ENCODE results near the gene KIAA0513.

Gene KIAA0513

DNA sequence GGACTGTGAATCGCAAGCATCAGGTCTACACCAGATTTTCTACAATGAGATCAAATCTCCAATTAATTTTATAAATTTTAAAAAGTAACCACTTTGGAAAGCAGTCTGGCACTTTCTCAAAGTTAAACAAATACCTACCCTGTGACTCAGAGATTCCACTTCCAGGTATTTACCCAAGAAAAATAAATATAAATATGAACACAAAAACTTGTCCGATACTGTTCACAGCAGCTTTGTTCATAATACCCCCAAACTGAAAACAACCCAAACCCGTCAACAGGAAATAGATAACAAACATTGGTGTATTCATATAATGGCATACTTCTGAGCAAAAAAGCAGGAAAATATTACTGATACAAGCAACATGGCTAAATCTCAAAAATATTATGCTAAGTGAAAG is 28.4 kb upstream of the KIAA0513 start:
- TF ChIP-seq GATA2 (IDR thresholded peaks at IDR 0.05; ENCODE audit: low read depth, low read length) (no peak), GATA3 (IDR thresholded peaks at IDR 0.05; ENCODE audit: low read depth, low read length) (no peak)

DNA sequence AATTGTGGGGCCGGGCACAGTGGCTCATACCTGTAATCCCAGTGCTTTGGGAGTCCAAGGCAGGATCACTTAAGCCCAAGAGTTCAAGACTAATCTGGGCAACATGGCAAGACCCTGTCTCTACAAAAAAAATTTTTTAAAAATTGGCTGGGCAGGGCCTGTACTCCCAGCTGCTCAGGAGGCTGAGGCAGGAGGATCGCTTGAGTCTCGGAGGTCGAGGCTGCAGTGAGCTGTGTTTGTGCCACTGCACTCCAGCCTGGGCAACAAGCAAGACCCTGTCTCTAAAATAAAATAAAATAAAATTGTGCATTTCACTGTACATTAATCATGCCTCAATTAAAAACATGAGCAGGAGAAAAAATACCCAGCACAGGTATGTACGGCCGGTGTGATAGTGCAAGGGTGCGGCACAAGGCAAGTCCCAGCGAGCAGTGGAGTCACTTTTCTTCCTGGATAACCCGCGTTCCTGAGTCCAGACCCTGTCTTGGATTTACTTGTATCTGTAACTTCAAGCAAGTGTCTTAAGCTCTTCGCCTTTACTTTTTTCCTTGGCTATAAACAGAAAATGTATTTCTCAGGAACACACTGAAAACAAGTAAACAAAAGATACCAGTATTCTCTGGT is 27.6 kb upstream of the KIAA0513 start:
- TF ChIP-seq GATA2 (IDR thresholded peaks at IDR 0.05; ENCODE audit: low read depth, low read length), result no peak

DNA sequence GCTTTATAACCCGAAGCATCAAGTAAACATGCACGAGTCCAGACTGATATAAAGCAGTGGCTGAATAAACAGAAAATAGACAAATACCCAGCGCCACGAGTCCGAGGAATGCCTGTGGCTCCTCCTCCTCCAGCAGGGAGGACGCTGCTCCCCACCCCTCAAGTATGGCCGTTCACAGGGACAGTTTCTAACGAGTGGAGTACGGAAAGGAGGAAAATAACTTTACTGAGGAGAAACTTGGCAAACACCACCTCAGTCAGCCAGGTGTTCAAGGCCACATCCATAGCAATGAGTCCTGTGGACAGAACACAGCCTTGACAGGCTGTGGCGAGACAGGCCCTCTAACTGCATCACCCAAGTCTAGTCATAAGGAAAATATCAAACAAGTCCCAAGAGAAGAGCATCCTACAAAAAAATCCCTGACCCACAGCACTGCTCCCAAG is 25.5 kb upstream of the KIAA0513 start:
- TF ChIP-seq GATA3 (IDR thresholded peaks at IDR 0.05; ENCODE audit: low read depth, low read length) (no peak), GATA2 (IDR thresholded peaks at IDR 0.05; ENCODE audit: low read depth, low read length) (no peak)

DNA sequence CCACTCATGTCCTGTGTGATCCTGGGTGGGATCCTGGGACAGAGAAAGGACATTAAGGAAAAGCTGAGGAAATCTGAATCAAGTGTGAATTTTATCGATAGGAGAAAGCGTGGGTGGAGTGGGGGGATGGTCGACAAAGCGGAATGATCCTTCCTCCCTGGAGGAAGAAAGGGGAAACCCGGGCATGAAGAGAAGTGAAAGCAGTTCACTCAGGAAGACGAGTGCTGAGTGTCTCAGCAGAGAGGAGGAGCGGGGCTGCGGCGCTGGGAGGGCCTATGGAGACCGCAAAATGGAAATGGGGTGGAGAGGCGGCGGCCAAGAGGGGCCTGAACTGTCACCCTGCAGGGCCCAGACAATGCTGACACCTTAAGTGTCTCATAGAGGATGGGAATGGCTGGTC is 25.0 kb upstream of the KIAA0513 start:
- no peak for TF ChIP-seq GATA2 (IDR thresholded peaks at IDR 0.05; ENCODE audit: low read depth, low read length)
- TF ChIP-seq GATA3 (IDR thresholded peaks at IDR 0.05; ENCODE audit: low read depth, low read length), result no peak

DNA sequence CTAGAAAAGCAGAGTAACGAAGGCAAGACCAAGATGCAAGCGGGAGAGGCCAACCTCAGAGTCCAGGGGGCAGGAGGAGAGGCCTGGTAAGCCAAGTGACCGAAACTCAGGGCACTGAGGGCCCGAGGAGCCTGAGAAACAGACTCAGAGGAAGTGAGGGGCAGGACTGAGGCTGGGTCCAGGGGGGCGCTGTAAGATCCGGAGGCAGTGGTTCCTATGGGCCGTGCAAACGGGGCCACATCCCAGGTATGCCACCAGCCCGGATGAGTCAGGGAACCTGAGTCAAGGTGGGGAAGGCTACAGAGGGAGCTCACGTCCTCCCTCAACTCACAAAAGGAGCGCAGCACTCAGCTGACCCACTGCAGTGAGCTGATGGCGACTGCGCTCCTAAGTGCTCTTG is 24.5 kb upstream of the KIAA0513 start:
- TF ChIP-seq GATA3 (IDR thresholded peaks at IDR 0.05; ENCODE audit: low read depth, low read length), result no peak
- TF ChIP-seq GATA2 (IDR thresholded peaks at IDR 0.05; ENCODE audit: low read depth, low read length), result no peak

DNA sequence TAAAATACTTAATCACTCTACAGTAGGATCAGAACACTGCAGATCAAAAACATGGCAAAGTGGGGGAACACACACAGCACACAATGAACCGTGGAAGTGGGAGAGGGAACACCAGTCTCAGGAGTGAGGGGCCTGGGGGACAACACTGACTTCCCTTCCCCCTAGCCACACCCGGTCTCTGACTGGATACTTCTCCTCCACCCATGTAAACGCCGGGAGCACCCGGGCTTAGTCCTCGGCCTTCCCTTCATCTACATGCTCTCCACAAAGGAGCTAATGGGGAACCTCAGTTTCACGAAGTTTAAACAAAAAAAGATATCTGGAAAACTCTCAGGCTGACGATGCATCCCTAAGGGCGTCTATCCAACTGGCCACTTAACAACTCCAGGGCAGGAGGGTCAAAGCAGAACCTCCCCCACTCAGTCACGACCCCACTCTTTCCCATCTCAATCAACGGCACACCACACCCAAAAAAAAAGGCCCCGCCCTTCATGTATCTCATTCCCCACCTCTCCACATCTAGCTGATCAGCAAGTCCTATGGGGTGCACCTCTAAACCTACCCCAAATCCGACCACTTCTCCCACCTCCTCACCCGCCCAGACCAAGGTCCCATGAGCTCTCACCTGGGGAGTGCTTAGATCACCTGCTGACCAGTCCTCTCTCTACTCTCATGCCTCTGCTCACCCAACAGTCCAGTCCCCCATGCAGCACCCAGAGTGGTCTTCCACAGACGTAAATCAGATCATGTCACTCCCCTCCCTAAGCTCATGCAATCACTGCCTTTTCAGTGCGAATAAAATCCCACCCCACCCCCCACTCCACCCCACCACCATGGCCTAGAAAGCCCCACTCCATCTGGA is 23.6 kb upstream of the KIAA0513 start:
- no peak for TF ChIP-seq GATA2 (IDR thresholded peaks at IDR 0.05; ENCODE audit: low read depth, low read length)
- no peak for TF ChIP-seq GATA3 (IDR thresholded peaks at IDR 0.05; ENCODE audit: low read depth, low read length)

DNA sequence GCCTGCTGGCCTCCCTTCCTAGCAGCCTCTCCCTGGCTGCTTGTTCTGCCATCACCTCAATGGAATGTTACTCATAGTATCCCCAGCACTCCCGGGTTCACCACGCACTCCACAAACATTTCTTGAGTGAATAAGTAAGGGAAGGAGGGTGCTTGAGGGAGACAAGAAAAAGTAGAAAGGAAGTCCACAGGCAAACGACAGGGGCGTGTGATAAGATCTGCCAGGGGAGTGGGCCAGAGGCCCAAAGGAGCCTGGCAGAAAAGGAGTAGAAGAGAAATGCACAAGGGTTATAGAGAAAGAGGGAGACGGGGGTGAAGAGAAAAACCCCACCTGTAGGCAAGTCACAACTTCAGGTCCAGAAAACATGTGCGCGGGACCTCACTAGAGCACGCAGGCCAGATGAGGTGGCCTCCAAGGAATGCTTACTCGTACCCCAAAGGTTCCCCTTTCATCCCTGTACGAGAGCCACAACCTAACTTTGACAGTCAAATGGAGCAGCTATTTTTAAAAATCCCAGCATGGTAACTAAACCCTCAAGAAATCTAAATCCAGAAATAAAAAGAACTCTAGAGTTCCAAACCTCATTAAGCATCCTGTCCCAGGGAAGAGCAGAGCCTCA is 22.9 kb upstream of the KIAA0513 start:
- no peak for TF ChIP-seq GATA2 (IDR thresholded peaks at IDR 0.05; ENCODE audit: low read depth, low read length)

DNA sequence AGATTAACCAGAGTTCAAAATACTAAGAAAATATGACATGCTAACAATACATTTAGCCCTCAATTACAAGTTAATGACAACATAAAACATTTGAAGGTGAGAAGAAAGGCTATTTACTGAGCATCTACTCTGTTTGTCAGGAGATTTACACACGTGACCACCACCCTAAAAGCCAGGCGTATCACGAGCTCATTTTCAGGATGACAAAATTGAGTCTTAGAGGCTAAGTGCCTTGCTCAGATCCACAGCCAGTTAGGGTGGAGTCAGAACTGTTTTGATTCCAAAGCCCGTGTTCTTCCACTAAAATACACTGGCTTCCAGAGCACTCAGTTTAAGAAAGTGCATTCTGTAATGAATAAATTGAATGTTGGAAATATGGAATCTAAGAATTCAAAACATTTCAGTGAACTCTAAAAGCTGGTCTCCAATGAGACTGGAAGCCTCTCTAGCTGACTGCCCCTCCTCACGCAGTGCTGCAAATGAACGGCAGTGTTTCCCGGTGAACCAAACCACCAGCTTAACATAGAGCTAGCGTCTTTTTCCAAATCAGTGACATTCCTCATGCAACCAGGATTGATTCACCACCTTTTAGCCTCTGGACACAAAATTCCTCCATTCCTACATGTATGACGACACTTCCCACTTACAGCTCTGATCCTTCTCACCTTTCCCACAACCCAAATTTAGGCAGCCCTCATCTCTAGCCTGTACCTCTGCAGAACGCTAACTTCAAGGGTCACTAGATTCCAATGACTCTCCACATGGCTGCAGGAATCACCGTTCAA is 22.1 kb upstream of the KIAA0513 start:
- no peak for TF ChIP-seq GATA2 (IDR thresholded peaks at IDR 0.05; ENCODE audit: low read depth, low read length)
- no peak for TF ChIP-seq GATA3 (IDR thresholded peaks at IDR 0.05; ENCODE audit: low read depth, low read length)

DNA sequence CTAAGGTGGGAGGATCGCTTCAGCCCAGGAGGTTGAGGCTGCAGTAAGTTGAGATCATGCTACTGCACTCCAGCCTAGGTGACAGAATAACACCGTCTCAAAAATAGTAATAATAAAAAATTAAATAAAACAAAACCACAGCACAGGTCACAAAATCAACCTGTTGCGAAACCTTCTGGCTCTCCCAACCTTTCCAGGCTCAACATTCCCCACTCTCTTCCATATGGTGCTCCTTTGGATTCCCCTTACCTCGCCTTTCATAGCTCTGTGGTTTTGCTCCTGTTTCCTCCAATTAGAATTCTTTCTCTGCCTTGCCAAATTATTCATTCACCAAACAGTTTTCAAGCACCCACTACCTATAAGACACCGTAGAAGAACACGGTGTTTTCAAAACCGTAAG is 21.0 kb upstream of the KIAA0513 start:
- TF ChIP-seq GATA3 (IDR thresholded peaks at IDR 0.05; ENCODE audit: low read depth, low read length) (no peak), GATA2 (IDR thresholded peaks at IDR 0.05; ENCODE audit: low read depth, low read length) (no peak)

DNA sequence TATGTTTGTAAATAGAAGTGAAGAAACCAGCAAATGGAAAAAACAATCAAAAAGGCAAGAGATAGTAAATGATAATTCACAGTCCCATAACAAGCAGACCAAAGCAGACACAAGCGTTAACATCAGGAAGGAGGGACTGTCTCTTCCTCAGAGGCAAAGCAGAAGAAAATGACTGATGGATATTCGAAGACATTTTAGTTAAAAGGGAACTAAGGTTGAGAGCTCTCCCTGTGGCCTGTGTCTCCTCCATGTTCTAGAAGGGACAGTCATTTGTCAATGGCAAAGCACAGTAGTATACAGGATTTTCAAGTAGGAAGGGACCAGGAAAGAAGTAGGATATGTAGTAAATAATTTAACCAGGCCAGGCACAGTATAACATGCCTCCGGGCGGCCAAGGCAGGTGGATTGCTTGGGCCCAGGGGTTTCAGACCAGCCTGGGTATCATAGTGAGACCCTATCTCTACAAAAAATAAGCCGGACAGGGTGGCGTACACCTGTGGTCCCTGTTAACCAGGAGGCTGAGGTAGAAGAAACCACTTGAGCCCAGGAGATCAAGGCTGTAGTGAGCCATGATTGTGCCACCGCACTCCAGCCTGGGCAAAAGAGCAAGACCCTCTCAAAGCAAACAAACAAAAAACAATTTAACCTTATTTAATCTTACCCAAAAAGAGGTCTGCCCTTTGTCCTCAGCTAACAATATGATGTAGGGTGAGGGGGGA is 19.9 kb upstream of the KIAA0513 start:
- TF ChIP-seq GATA2 (IDR thresholded peaks at IDR 0.05; ENCODE audit: low read depth, low read length), result no peak
- TF ChIP-seq GATA3 (IDR thresholded peaks at IDR 0.05; ENCODE audit: low read depth, low read length), result no peak

DNA sequence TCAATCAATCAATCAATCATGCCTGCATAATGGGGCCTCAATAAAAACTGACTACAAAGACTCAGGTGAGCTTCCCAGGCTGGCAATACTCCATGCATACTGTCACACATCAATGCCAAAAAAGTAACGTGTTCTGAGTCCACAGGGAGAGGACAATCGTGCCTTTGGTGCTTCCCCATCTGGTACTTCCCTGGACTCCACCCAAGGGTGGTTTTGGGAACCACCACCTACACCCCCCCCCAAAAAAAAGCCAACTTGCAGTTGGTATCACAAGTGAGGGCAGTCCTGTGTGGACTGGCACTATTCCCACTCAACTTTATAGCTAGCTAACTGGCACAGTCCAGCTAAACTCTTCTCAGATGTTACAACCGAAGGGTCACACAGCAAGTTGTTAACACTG is 19.3 kb upstream of the KIAA0513 start:
- TF ChIP-seq GATA2 (IDR thresholded peaks at IDR 0.05; ENCODE audit: low read depth, low read length) (no peak), GATA3 (IDR thresholded peaks at IDR 0.05; ENCODE audit: low read depth, low read length) (no peak)

DNA sequence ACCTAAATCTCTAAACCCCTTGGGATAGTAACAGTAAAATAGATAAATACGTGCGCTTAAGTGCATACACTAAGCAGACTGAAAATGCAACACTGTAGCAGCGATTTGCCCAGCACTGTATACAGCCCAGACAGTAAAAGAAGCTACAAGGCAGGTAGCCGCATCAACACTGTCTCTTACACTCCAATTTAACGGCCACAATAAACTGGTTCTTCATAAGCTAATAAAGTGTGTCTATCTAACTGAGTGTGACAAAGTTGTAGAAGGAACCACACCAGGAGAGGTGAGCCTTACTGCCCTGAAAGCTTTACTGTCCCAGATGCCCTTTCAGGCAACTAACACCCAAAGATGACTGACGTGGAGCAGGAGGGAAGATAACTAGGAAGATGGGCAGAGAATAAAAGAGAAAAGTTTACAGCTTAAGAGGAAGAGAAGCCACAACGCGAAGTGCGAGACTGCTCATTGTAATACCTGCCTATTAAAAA is 17.1 kb upstream of the KIAA0513 start:
- TF ChIP-seq GATA2 (IDR thresholded peaks at IDR 0.05; ENCODE audit: low read depth, low read length), result no peak
- TF ChIP-seq GATA3 (IDR thresholded peaks at IDR 0.05; ENCODE audit: low read depth, low read length), result no peak

Measured in SH-SY5Y (cell line).